AG10803 (cell line): ENCODE measurements around the gene TKT.

Source experiments
- DNase-seq: peaks from one replicate; pipeline ENCODE4 v3.0.0; 2010; ENCODE audit warnings: low read depth
- H3K4me3 ChIP-seq: 2 replicates; pipeline ENCODE4 v1.5.1; 2011; ENCODE audit warnings: mild to moderate bottlenecking, low read length, control low read depth
- TF ChIP-seq, protein P1 (sequence below): conservative IDR thresholded peaks from 2 replicates; pipeline ENCODE4 v1.5.1; 2011; ENCODE audit warnings: mild to moderate bottlenecking, low read length, control low read depth, inconsistent platforms

Gene TKT

DNA sequence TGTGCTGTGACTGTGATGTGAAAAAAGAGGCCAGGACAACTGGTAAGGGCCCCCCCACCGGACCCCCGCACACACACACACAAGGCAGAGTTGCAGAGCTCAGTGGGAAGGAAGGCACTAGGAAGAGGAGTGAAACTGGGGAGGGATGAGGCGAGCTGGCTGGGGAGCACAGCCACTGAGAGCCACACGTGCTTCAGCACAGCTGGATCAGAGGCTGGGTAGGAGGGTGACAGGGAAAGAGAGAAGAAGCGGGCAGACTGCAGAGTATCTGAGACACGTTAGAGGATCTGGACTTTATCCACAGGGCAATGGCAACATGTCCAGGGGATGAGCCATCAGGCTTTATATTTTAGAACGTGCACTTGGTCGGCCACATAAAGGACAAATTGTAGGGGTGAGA, 38.0 kb upstream of the TKT start:
- H3K4me3 ChIP-seq, result no peak overlapping the region
- no peak for DNase-seq
- TF ChIP-seq, protein P1, sequence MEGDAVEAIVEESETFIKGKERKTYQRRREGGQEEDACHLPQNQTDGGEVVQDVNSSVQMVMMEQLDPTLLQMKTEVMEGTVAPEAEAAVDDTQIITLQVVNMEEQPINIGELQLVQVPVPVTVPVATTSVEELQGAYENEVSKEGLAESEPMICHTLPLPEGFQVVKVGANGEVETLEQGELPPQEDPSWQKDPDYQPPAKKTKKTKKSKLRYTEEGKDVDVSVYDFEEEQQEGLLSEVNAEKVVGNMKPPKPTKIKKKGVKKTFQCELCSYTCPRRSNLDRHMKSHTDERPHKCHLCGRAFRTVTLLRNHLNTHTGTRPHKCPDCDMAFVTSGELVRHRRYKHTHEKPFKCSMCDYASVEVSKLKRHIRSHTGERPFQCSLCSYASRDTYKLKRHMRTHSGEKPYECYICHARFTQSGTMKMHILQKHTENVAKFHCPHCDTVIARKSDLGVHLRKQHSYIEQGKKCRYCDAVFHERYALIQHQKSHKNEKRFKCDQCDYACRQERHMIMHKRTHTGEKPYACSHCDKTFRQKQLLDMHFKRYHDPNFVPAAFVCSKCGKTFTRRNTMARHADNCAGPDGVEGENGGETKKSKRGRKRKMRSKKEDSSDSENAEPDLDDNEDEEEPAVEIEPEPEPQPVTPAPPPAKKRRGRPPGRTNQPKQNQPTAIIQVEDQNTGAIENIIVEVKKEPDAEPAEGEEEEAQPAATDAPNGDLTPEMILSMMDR, result no peak

DNA sequence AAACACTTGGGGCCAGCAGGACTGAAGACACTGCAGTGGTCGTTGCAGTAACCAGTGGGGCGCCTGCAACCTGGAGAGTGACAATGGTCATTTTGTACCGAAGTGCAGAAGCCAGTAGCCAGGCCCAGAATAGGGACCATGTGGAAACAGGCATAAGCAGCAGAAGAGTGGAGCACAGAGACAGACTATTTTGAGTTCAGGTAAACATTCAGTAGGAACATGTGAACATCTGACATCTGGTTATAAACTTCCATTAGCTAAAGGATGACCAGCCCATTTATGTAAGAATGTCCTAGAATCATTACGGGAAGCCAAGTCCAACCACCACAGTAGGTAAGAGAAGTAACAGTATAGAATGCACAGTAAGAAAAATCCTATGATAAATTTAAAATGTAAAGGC, 32.4 kb upstream of the TKT start:
- no peak for DNase-seq
- TF ChIP-seq, protein P1, result no peak
- no peak overlapping the region for H3K4me3 ChIP-seq

DNA sequence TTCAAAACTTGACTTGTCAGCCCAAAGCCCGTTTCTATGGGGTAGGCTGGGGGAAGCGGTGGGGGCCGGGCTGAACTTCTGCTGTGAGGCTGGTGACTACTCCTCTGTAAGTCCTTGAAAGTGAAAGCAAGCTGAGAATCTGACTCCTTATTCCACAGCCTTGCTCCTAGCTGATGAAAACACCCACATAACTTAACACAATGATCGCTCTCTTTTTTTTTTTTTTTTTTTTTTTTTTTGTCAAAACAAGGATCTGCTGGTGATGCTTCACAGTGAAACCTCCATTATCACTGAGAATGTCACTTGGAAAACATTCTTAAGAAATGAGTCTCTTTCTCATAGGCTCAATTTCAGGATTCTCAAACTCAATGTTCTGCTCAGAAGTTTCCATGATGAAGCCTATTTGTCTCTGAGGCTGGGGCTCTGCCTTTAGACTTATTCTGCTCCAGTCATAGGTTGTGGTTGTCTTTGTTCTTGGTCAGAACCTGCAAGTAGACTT, 31.4 kb upstream of the TKT start:
- no peak overlapping the region for H3K4me3 ChIP-seq
- DNase-seq, result peak; percentile 38
- TF ChIP-seq, protein P1, result no peak

DNA sequence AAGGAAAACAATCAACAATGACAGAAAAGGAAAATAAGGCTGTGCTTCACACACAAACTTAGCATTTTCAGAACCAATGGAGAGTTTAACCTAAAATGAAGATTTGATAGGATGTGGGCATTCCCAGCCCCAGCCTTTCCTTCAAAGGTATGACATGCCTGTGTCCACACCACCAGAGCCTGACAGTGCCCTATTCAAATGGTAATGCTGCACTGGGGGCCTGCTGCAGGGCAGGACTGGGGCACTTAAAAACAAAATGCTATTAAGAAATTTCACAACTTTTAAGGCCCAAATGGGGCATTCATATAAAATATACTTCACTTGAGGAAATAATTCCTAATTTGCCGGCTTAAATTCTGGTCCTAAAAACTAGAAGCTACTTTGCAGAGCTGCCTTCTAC, 30.9 kb upstream of the TKT start:
- TF ChIP-seq, protein P1, result no peak
- H3K4me3 ChIP-seq, result no peak overlapping the region
- DNase-seq, result no peak

DNA sequence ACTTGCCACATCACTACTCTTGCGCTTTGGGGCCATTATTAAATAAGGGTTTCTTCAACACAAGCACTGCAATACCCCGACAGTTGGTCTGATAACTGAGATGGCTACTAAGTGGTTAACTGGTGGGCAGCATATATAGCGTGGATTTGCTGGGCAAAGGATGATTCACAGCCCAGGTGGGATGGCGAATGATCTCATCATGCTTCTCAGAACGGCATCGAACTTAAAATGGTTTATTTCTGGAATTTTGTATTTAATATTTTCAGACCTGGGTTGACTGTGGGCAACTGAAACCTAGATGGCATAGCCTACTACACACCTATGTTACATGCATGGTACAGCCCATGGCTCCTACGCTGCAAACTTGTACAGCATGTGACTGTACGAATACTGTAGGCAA, 26.8 kb upstream of the TKT start:
- DNase-seq, result no peak
- H3K4me3 ChIP-seq, result no peak overlapping the region
- TF ChIP-seq, protein P1, result no peak

DNA sequence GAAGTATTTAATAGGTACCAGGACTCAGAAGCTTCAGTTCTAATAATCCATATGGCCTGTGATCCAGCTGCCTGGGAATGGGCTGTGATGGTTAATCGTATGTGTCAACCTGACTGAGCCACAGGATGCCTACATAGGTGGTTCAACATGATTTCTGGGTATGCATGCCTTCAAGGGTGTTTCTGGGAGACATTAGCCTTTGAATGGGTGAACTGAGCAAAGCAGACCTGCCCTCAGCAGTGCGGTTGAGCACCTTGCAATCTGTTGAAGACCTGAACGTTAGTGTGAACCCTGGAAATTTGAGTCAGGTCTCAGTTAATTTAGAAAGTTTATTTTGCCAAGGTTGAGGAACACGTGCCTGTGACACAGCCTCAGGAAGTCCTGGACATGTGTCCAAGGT, 22.8 kb upstream of the TKT start:
- TF ChIP-seq, protein P1, result no peak
- DNase-seq, result no peak
- no peak overlapping the region for H3K4me3 ChIP-seq

DNA sequence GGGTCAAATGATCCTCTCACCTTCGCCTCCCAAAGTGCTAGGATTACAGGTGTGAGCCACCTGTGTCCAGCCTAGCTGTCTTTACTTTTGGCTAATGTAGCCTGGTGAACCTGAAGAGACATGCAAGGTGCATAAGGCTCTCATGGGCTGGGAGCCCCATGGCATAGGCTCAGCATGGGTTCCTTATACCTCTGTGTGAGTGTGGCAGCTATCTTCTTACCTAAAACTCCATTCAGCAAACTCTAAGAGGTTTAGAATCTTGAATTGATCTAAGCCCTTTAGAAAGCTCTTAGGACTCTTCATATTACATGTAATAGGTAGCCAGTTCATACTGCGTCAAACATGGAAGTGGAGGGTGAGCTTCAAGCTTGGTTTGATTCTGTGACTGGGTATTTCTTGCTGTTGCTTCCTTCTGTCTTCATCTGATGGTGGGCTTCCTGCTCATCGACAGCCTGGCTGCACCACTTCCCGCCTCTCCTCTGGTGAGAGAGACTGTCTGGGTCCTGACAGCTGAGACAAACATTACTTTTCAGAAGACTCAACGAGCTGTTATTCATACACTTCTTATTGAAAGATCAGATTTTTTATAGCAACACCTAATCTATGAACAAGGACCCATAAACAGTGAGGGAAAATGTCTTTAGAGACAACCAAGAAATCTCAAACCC, 19.2 kb upstream of the TKT start:
- no peak for DNase-seq
- H3K4me3 ChIP-seq, result no peak overlapping the region
- TF ChIP-seq, protein P1, result no peak
